Upper lobe of right lung (tissue), 1 donor: Measurements from ENCODE around the gene ZNF662. TPM values are rescaled to one million over a fixed set of nuclear protein-coding genes. Genes with fewer than 3 reads are reported as not detected.

Experiments used
- ATAC-seq: fragments of 200-7000 bp; cut with Tn5 transposase; one replicate; pipeline ENCODE4 v1.9.1; 2020; ENCODE audit warnings: mild to moderate bottlenecking, moderate library complexity
- DNase-seq: peaks from one replicate; pipeline ENCODE4 v3.0.0-alpha.2; 2020
- H3K27ac ChIP-seq: fragments of 200-600 bp; one replicate; pipeline ENCODE4 v1.8.0; 2022
- H3K27me3 ChIP-seq: fragments of 200-600 bp; one replicate; pipeline ENCODE4 v1.8.0; 2022; ENCODE audit warnings: mild to moderate bottlenecking
- H3K36me3 ChIP-seq: fragments of 200-600 bp; one replicate; pipeline ENCODE4 v1.8.0; 2022
- H3K4me1 ChIP-seq: fragments of 200-600 bp; one replicate; pipeline ENCODE4 v1.8.0; 2022
- H3K4me3 ChIP-seq: fragments of 200-600 bp; one replicate; pipeline ENCODE4 v1.8.0; 2022; ENCODE audit warnings: mild to moderate bottlenecking
- H3K9me3 ChIP-seq: fragments of 200-600 bp; one replicate; pipeline ENCODE4 v1.8.0; 2022
- CTCF ChIP-seq: fragments of 200-600 bp; IDR thresholded peaks from one replicate; pipeline ENCODE4 v1.8.0; 2022; ENCODE audit warnings: antibody characterized with exemption
- intact Hi-C: fragments of 100-400 bp; cut with DNase I; formaldehyde crosslinking; loops from one replicate; pipeline ENCODE4 v1.11.0; 2022
- long read RNA-seq: library from polyadenylated mRNA; unstranded; transcript quantifications from one replicate; pipeline ENCODE4 v2.0.0, GENCODE V29; 2021
- total RNA-seq: library from RNA; stranded (reverse); fragmentation: NEBNext Ultra II Directional; extraction: Animal tissue kit (Norgen Biotek cat#: 25700); gene quantifications from one replicate; pipeline ENCODE4 v1.2.1, GENCODE V29; 2021
- donor health status: DM: no; HTN: yes; CAD: no; lungs with severe emphysema.

ZNF662 gene
- total RNA-seq, result 9.6 TPM
- long read RNA-seq, partial matches to known transcripts, result 0 of 3 reads
- long read RNA-seq, other reads (novel, unspliced or antisense), result 2 of 3 reads

DNA sequence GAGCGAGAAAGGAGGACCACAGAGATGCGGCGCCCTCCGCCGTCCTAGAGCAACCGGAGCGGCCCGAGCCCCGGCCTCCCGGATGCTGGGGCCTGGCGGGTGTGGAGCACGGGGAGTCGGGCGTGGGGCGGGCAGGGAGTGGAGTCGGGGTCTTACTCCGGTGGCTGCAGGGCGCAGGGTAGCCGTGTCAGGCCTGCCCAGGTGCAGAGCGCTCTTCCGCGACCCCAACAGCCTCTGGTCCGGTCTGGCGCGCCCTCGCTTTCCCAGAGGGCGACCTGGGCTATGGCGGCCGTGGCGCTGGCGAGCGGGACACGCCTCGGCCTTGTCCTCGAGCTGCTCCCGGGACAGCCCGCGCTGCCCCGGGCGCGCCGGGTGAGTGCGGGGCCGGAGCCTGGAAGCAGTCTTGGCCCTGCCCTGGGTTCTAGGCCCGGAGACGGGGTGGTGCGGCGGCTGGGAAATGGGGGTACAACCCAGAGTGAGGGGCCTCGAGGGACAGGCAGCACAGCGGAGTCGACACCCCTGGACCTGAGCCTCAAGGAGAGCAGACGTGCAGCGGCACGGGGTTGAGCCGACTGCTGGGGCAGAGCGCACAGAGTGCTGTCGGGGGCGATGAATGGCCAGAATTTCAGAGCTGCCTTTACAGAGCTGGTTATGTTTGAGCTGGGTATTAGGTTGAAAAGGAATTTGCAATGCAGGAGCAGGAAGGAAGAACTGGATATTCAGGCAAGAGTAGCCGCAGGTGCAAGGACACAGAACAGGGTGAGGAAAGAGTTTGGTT, at the start of gene ZNF662:
Gene ZNF662, plus strand, starts transcription at position 73 of the 778 bp plus-strand sequence. CDS start 1,973 bp downstream, outside the sequence.
- Histone ChIP-seq H3K27me3 (no peaks in the 10 kb centered on the region), H3K9me3 (peaks cover 8% of the 10 kb centered on the region), H3K36me3 (peaks cover 8% of the 10 kb centered on the region), H3K4me1 (peaks cover 3% of the 10 kb centered on the region), H3K4me3 (peak within 1 kb of the TSS; percentile 69), H3K27ac (peak within 1 kb of the TSS; percentile 68)
- intact Hi-C loops, result no loop called here
- ATAC-seq, result peak; percentile 94
- TF ChIP-seq CTCF, result no peak
- peak; percentile 81 for DNase-seq

DNA sequence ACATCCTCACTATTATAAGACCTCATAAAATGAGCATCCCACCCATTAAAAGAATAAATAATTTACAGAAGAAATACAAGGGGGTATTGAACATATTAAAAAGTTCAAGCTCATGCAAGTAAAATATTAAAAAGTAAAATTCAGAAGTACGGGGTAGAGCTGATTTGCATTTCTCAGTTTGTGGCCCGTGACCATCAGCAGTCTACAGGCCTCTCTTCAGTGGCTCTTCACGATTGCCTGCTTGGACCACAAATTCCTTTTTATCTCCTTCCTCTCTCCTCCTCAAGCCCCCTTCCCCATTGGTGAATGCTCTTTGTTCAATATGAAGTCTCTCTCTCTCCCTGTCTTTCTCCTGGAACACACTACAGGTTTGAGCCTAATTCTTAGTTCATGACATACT, 49.4 kb upstream of the ZNF662 start:
- no peak for TF ChIP-seq CTCF
- H3K27ac ChIP-seq, result no peak overlapping the region
- H3K27me3 ChIP-seq, result no peaks in the 10 kb centered on the region
- H3K9me3 ChIP-seq, result no peaks in the 10 kb centered on the region
- ATAC-seq, result no peak
- no peak overlapping the region for H3K4me3 ChIP-seq
- intact Hi-C loops, result no loop called here
- H3K36me3 ChIP-seq, result no peaks in the 10 kb centered on the region
- no peaks in the 10 kb centered on the region for H3K4me1 ChIP-seq
- no peak for DNase-seq

DNA sequence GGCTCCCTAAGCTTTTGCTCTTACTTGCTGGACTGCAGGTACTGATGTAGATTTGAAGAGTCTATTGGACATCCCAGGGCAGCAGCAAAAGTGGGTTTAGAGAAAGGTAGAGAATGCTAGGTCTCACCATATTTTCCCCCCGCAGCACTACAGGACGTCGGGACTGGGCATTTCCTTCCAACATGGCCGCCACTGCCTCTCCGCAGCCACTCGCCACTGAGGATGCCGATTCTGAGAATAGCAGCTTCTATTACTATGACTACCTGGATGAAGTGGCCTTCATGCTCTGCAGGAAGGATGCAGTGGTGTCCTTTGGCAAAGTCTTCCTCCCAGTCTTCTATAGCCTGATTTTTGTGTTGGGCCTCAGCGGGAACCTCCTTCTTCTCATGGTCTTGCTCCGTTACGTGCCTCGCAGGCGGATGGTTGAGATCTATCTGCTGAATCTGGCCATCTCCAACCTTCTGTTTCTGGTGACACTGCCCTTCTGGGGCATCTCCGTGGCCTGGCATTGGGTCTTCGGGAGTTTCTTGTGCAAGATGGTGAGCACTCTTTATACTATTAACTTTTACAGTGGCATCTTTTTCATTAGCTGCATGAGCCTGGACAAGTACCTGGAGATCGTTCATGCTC, 41.5 kb upstream of the ZNF662 start:
- Histone ChIP-seq H3K4me1 (no peaks in the 10 kb centered on the region), H3K27ac (no peak overlapping the region), H3K36me3 (no peaks in the 10 kb centered on the region), H3K27me3 (no peaks in the 10 kb centered on the region), H3K9me3 (no peaks in the 10 kb centered on the region), H3K4me3 (no peak overlapping the region)
- intact Hi-C loops, result no loop called here
- ATAC-seq (no peak), DNase-seq (no peak)
- TF ChIP-seq CTCF, result no peak

- no peak overlapping the region for H3K4me3 ChIP-seq
- no peaks in the 10 kb centered on the region for H3K36me3 ChIP-seq
- H3K27ac ChIP-seq, result no peak overlapping the region
- TF ChIP-seq CTCF, result no peak
- H3K9me3 ChIP-seq, result no peaks in the 10 kb centered on the region
- intact Hi-C loops, result no loop called here
- H3K27me3 ChIP-seq, result no peaks in the 10 kb centered on the region
- no peaks in the 10 kb centered on the region for H3K4me1 ChIP-seq
- ATAC-seq, result no peak
- no peak for DNase-seq
These were observed 40.7 kb upstream of the ZNF662 start for GRCh38 chr3:42865256-42865655.

- Histone ChIP-seq H3K27ac (no peak overlapping the region), H3K4me1 (no peaks in the 10 kb centered on the region), H3K4me3 (no peak overlapping the region), H3K36me3 (no peaks in the 10 kb centered on the region), H3K9me3 (no peaks in the 10 kb centered on the region), H3K27me3 (no peaks in the 10 kb centered on the region)
- intact Hi-C loops, result no loop called here
- DNase-seq (no peak), ATAC-seq (no peak)
- no peak for TF ChIP-seq CTCF
These were observed 38.8 kb upstream of the ZNF662 start for GRCh38 chr3:42867138-42867537.
